Activated CD8-positive, alpha-beta T cell treated with anti-CD3 and anti-CD28 coated beads, Interleukin-2, amount 10 ng/mL, durations not matched to agents 7 days and 5 days (primary cell): ENCODE results near the gene FAM186B. TPM values are rescaled to one million over a fixed set of nuclear protein-coding genes. Genes with fewer than 3 reads are reported as not detected.
A peak's percentile ranks its signal among the peaks of the same experiment; 100 is the strongest.

Experiments used
- ATAC-seq: fragments of 150-1000 bp; cut with Tn5 transposase; one replicate; pipeline ENCODE4 v1.10.0; 2021; ENCODE audit warnings: moderate library complexity
- CTCF ChIA-PET: fragments of 350-600 bp; sonication (Branson Sonifier 250); formaldehyde crosslinking; loops from one replicate; lab custom pipeline; 2021; ENCODE audit warnings: antibody characterized with exemption; lab: Charles Lee
- POLR2A ChIA-PET: fragments of 350-600 bp; sonication (Branson Sonifier 250); formaldehyde crosslinking; loops from one replicate; lab custom pipeline; 2021; ENCODE audit warnings: antibody characterized with exemption; lab: Charles Lee
- DNase-seq: peaks from one replicate; pipeline ENCODE4 v3.0.0-alpha.2; 2020
- H3K27ac Mint-ChIP-seq: one replicate; pipeline ENCODE4 v1.8.0; 2021; ENCODE audit warnings: mild to moderate bottlenecking, mixed read lengths
- H3K27me3 Mint-ChIP-seq: one replicate; pipeline ENCODE4 v1.8.0; 2021; ENCODE audit warnings: low read depth, mixed read lengths
- H3K36me3 Mint-ChIP-seq: one replicate; pipeline ENCODE4 v1.8.0; 2021; ENCODE audit warnings: low read depth, mixed read lengths
- H3K4me1 Mint-ChIP-seq: one replicate; pipeline ENCODE4 v1.8.0; 2021; ENCODE audit warnings: low read depth, mixed read lengths
- H3K4me3 Mint-ChIP-seq: one replicate; pipeline ENCODE4 v1.8.0; 2021; ENCODE audit warnings: mild to moderate bottlenecking, mixed read lengths
- H3K9me3 Mint-ChIP-seq: one replicate; pipeline ENCODE4 v1.8.0; 2022; ENCODE audit warnings: mixed read lengths; ENCODE audit not compliant: insufficient read depth
- total RNA-seq, 2 experiments: library from RNA; stranded (reverse); gene quantifications; one replicate each; pipeline ENCODE4 v1.2.3, GENCODE V29; 2021

Gene FAM186B
- total RNA-seq, 2 experiments from 2014 or later = 0.18 to 0.21 TPM

DNA sequence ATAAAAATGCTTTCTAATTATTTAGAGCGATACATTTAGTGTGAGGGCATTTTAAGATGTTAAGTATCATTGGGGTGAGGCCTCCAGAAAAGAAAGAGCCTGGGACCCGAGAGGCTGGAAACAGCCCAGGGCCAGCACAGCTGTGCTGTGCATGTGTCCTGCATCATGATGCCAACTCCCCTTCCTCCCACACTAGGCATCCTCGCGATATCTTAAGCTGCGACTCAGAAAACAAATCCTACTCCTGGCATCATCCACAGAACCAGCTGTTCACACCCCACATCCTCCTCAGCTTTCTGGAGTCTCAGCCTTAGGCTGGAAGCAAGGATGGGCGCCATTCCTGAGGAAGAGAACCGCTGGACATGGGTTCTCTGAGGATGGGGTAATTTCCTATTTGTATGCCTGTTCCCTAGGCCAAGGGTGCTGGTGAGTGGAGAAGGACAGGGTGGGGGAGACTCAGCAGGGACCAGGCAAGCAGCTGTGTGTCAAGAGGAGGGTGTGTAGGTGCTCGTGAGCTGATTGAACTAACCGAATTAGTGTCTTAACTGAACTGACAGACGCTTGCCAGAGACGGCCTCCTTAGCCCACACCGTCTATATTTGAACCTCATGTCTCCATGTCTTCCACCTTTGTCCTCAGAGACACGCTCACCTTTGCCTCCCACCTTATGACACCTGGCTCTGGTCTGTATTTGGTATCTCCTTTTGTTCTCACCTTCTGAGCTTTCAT is 21.9 kb downstream of the FAM186B start:
- ChIA-PET CTCF (interaction anchor here (0.7 to 8.3 kb wide), 4 partner anchors 12 to 225 kb away, joined by 3 to 62 read pairs (median 4); no protein-coding TSS in a partner anchor), POLR2A (no interaction called here)
- no peak for DNase-seq
- Mint-ChIP-seq H3K27me3 (no peaks in the 10 kb centered on the region), H3K9me3 (no peaks in the 10 kb centered on the region), H3K4me3 (no peak overlapping the region), H3K27ac (no peak overlapping the region), H3K36me3 (peaks cover 3% of the 10 kb centered on the region), H3K4me1 (peaks cover 16% of the 10 kb centered on the region)
- no peak for ATAC-seq

DNA sequence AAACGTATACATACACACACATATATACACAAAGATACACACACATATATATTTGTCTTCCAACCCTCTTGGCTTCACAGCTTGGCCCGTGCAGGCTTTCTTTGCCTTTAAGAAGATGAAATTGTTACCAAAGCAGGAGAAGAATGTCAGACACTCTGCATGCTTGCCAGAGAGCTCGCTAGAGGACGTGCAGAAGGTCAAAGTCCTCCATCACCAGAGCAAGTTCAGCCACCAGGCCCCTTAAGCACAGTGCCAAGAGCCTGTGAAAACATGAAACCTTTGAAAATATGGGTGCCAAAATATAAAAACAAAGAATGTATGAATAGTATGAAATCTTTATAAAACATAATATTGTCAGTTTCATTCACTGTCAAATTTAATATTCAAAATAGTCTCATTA is 22.6 kb downstream of the FAM186B start:
- ChIA-PET POLR2A (no interaction called here), CTCF (interaction anchor here (0.7 to 8.3 kb wide), 5 partner anchors 12 to 225 kb away, joined by 3 to 62 read pairs (median 4); no protein-coding TSS in a partner anchor)
- peaks cover 3% of the 10 kb centered on the region for H3K36me3 Mint-ChIP-seq

DNA sequence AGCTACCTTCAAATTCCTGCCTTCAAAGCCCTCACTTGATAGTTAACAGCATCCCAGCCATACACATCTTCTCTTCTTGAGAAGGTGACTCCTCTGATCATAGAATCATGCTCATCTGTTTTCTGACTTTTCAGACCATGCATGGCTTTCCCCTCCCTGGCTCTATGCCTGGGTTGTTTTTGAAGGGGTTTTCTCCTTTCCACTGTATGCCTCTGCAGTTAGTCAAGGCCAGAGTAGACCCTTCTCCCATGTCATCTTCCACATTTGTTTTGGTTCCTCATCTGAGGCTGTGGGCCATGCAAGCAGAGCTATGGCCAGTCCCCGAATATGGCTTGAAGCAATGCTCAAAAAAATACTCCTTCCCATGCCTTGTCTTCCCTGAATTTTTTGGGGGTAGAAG is 23.2 kb downstream of the FAM186B start:
- Mint-ChIP-seq H3K27me3 (no peaks in the 10 kb centered on the region), H3K4me1 (peaks cover 14% of the 10 kb centered on the region), H3K36me3 (peaks cover 3% of the 10 kb centered on the region), H3K27ac (no peak overlapping the region), H3K4me3 (no peak overlapping the region), H3K9me3 (no peaks in the 10 kb centered on the region)
- DNase-seq (no peak), ATAC-seq (no peak)
- CTCF ChIA-PET = interaction anchor here (0.9 to 8.3 kb wide), 10 partner anchors 9 to 234 kb away, joined by 3 to 62 read pairs (median 4); partner anchors contain the start of gene PRPF40B
- POLR2A ChIA-PET = no interaction called here

More for the DNA sequence above, 22.6 kb downstream of the FAM186B start:
- Mint-ChIP-seq H3K27ac (no peak overlapping the region), H3K9me3 (no peaks in the 10 kb centered on the region), H3K27me3 (no peaks in the 10 kb centered on the region), H3K4me1 (peaks cover 14% of the 10 kb centered on the region), H3K4me3 (no peak overlapping the region)
- no peak for DNase-seq
- ATAC-seq = no peak

DNA sequence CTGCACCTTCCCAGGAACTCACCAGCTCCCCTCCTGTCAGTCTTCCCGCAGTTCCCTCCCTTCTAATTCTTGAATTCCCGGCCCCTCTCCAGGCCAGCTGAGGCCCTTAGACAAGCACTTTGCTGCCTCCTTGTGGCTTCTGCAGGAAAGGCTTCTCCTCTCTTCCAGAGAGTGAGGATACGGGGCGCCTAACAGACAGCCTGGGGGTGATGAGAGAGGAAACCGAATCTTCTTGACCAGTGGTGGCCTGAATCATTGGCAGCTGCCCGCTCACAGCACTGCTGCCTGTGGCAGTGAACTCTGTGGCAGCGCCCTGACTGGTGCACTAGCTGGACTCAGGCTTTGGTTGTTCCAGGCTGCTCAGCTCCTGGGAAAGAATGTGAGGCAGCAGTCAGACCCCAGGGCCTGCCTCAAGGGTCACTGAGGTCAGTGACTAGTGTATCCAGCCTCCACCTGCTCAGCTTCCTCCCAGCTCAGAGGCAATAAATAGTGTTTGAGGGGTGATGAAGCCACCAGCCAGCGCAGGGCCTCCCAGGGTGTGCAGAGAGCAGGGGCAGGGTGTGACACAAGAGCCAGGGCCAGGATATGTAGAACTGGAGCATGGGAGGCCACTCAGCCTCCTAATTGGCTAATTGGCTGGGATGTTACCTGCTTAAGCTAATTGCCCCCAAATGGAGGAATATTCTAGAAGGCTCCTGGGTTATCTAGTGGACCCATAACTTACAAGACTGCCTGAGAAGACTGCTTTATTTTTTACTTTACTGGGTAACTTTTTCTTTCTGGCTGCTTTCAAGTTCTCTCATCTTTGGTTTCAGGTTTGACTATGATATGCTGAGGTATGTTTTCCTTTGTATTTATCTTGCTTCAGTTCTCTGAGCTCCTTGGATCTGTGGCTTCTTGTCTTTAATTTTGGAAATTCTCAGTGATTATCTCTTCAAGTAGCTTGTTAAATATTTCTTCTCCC is 24.6 kb downstream of the FAM186B start:
- peak; percentile 77 for DNase-seq
- no peak overlapping the region for H3K4me3 Mint-ChIP-seq
- POLR2A ChIA-PET = interaction anchor here (0.9 to 1.1 kb wide), 2 partner anchors 13 to 222 kb away, joined by 3 to 4 read pairs; partner anchors contain the start of gene MCRS1
- no peaks in the 10 kb centered on the region for H3K9me3 Mint-ChIP-seq
- peaks cover 3% of the 10 kb centered on the region for H3K36me3 Mint-ChIP-seq
- H3K27ac Mint-ChIP-seq = no peak overlapping the region
- CTCF ChIA-PET = interaction anchor here (0.6 to 8.3 kb wide), 36 partner anchors 8 to 492 kb away, joined by 3 to 62 read pairs (median 4); partner anchors contain the start of genes DNAJC22, MCRS1, PRPF40B and SPATS2
- H3K4me1 Mint-ChIP-seq = peaks cover 14% of the 10 kb centered on the region
- ATAC-seq = peak; percentile 92
- H3K27me3 Mint-ChIP-seq = no peaks in the 10 kb centered on the region

DNA sequence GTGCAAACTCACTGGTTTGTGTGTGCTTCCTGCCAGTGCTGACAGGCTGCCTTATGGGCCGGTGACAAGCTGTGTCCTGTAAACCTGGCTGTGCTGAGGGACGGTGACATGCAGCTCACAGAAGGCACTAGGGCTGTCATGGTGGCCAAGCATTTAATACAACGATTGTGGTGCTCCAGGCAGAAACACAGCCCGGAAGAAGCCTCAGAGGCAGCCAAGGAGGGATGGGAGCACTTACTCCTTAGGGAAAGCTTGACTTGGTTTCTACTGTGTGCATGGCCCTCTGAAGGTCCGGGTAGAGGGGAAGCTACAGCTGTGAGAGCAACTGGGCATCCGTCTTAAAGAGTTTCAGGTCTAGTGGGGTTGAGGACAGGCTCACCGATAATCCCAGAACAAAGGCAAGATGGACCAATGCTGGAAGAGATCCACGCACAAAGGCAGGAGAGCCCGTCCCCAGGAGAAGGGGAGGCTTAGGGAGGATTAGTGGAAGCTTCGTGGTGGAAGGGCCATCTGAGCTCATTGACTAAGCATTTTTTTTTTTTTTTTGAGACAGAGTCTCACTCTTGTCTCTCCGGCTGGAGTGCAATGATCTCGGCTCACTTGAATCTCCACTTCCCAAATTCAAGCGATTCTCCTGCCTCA is 26.8 kb downstream of the FAM186B start:
- POLR2A ChIA-PET = no interaction called here
- Mint-ChIP-seq H3K9me3 (no peaks in the 10 kb centered on the region), H3K27me3 (no peaks in the 10 kb centered on the region), H3K4me1 (peaks cover 14% of the 10 kb centered on the region), H3K4me3 (no peak overlapping the region), H3K36me3 (peaks cover 5% of the 10 kb centered on the region), H3K27ac (no peak overlapping the region)
- no peak for ATAC-seq
- no peak for DNase-seq
- CTCF ChIA-PET = interaction anchor here (0.6 to 8.3 kb wide), 7 partner anchors 8 to 231 kb away, joined by 3 to 62 read pairs (median 6); no protein-coding TSS in a partner anchor

DNA sequence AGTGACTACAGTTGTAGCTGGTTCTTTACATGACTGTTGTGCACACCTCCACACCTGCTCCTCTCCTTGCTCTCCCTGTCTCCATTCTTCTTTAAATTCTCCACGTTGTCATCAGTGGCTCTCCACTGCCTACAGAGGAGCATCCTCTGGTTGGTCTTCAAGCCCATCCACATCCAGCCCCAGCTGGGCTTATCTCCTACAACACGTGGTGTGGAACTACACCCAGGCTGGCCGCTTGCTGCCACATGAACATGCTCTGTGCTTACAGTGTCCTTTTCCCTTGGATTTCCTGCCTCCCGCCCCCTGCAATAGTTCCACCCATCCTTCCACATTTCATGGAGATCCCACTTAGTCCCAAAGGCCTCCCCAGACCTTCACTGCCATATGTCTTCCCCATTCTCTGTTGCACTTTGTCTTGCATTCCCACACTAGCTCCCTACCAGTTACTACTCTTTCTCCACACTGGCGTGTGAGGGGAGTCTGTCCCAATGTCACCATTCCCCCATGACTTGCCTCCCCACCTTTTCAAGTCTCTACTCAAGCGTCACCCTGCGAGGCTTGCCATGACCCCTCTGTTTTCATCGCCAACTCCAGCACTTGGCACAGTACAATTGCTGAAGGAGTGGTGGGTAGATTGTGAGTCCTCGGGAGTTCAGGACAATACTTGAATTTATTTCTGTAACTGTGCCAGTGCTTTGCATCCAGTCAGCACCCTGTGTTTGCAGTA is 27.7 kb downstream of the FAM186B start:
- ATAC-seq (no peak), DNase-seq (no peak)
- H3K27me3 Mint-ChIP-seq = no peaks in the 10 kb centered on the region
- H3K4me3 Mint-ChIP-seq = no peak overlapping the region
- POLR2A ChIA-PET = no interaction called here
- H3K36me3 Mint-ChIP-seq = peaks cover 7% of the 10 kb centered on the region
- CTCF ChIA-PET = interaction anchor here (1.2 to 8.3 kb wide), 4 partner anchors 7 to 220 kb away, joined by 3 to 62 read pairs (median 41); no protein-coding TSS in a partner anchor
- peaks cover 14% of the 10 kb centered on the region for H3K4me1 Mint-ChIP-seq
- H3K9me3 Mint-ChIP-seq = no peaks in the 10 kb centered on the region
- H3K27ac Mint-ChIP-seq = no peak overlapping the region

DNA sequence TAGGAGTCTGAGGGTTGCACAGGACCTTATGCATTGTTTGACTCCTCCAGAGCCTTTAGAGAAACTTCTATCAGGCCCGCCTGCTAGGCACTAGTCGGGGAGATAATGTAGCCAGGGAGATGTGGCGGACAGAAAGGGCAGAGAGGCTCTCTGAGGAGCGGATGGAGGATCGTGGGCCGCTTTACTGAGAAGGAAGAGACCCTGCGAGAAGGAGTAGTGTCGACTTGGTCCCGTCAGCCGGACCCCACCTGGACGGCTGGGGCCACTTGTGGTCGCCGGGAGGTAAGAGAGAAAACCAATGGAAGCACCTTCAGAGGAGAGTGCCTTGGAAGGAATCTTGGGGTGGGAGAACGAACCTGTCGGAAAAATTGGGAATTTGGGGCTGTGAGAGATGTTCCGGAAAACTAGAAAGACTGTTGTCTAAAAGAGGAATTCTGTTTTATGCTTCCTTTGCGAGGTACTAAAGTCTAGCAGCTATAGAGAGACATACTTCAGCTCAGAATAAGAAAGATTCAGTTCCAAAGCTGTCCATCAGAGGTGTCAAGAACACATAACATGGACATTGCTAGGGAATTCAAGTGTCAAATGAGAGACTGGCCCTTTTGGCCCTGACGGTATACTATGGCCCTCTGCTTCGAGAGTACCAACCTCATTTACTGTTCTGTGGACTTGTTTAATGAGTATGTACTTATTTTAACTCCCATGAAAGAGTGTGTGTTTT is 36.8 kb downstream of the FAM186B start:
- CTCF ChIA-PET = interaction anchor here (0.6 to 4.4 kb wide), 2 partner anchors 12 to 210 kb away, joined by 4 to 41 read pairs; no protein-coding TSS in a partner anchor
- Mint-ChIP-seq H3K9me3 (no peaks in the 10 kb centered on the region), H3K4me1 (peaks cover 62% of the 10 kb centered on the region)

DNA sequence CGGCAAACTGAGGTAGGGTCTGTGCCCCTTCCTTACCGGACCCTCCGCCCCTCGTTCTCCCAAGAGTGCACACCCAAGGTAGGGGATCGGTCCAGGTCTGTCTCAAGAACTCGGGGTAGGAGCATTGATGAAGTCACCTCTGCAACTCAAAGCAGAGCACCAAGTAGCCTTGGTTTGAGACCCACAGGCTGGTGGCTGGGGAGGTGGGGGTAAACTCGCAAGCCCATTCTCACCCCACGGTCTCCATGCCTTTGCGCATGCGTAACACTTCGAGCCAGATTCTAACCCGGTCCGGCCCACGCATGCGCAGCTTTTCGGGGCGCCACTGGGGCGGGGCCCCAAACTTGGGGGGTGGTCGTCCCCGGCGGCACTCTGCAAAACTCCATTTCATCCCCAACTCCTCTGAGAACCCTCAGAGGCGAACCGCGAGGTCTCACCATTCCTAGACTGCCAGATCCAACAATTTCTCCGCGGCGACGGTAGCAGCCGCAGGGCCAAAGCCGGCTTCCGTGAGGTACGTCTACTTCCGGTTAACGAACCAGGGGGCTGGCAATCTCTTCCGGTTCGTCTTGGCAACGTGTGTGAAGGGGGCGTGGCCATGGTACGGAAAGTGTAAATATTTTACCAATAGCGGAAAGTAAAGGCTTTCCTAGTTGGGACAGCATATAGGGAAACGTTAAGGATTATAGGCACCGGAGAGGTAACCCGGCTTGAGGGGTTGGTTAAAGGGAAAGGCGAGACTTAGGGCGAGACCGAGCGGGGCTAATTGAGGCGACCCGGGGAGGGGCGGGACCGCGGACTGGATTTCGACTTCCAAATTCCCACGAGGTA is 37.6 kb downstream of the FAM186B start, which contains the start of gene MCRS1:
Gene MCRS1 (minus strand): TSS at position 532 of the 831 bp plus-strand sequence. CDS start 1,411 bp downstream, outside the sequence.
- Mint-ChIP-seq H3K36me3 (peaks cover 27% of the 10 kb centered on the region), H3K4me3 (peak within 1 kb of the TSS; percentile 94), H3K27ac (peak within 1 kb of the TSS; percentile 98), H3K9me3 (no peaks in the 10 kb centered on the region), H3K27me3 (no peaks in the 10 kb centered on the region), H3K4me1 (peaks cover 68% of the 10 kb centered on the region)
- DNase-seq (peak; percentile 94), ATAC-seq (peak; percentile 78)
- ChIA-PET POLR2A (interaction anchor here (0.6 to 1.5 kb wide), 12 partner anchors 12 to 457 kb away, joined by 3 to 9 read pairs (median 4); partner anchors contain the start of genes RACGAP1, SPATS2, TMBIM6 and TUBA1B), CTCF (interaction anchor here (0.6 to 4.6 kb wide), 11 partner anchors 12 to 209 kb away, joined by 3 to 41 read pairs (median 4); partner anchors contain the start of genes PRPF40B, SPATS2 and TMBIM6)

More for the DNA sequence above, 36.8 kb downstream of the FAM186B start:
- peak; percentile 31 for ATAC-seq
- POLR2A ChIA-PET = no interaction called here
- no peak for DNase-seq
- peaks cover 23% of the 10 kb centered on the region for H3K36me3 Mint-ChIP-seq
- H3K27me3 Mint-ChIP-seq = no peaks in the 10 kb centered on the region
- peak overlapping the region; percentile 98 for H3K27ac Mint-ChIP-seq
- H3K4me3 Mint-ChIP-seq = peak overlapping the region; percentile 94

DNA sequence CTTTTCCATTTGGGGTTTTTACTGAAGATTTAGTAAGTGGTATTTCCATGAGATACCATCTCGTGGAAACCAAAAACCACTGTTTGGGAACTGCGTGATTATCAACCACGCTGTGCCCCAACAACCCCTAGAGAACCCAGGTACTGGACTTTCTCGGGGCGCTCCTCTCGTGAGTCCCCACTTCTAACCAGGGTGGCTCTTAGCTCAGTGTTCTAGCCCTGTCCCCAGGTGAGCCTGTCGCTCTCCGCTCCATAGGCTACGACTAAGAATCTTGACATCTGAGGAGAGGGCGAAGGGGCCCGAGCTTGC is 38.2 kb downstream of the FAM186B start:
- CTCF ChIA-PET = interaction anchor here (1.0 to 4.6 kb wide), 9 partner anchors 13 to 209 kb away, joined by 3 to 24 read pairs (median 4); partner anchors contain the start of genes PRPF40B, SPATS2 and TMBIM6
- H3K4me1 Mint-ChIP-seq = peaks cover 73% of the 10 kb centered on the region
- DNase-seq (no peak), ATAC-seq (peak; percentile 34)
- H3K4me3 Mint-ChIP-seq = peak overlapping the region; percentile 94
- H3K9me3 Mint-ChIP-seq = no peaks in the 10 kb centered on the region
- H3K27me3 Mint-ChIP-seq = no peaks in the 10 kb centered on the region
- peaks cover 33% of the 10 kb centered on the region for H3K36me3 Mint-ChIP-seq
- POLR2A ChIA-PET = interaction anchor here (0.5 to 1.5 kb wide), 14 partner anchors 13 to 458 kb away, joined by 3 to 9 read pairs (median 4); partner anchors contain the start of genes RACGAP1, SPATS2, TMBIM6 and TROAP
- peak overlapping the region; percentile 98 for H3K27ac Mint-ChIP-seq
